Natural killer cell (primary cell): ENCODE results near the gene SCLY. TPM values are rescaled to one million over a fixed set of nuclear protein-coding genes. Genes with fewer than 3 reads are reported as not detected.

Source experiments
- ATAC-seq, 3 donors: fragments of 150-1000 bp in 2 of 3; fragments of 200-7000 bp in 1 of 3; cut with Tn5 transposase; 1 replicate in 1 of 3; 2 replicates in 2 of 3; pipeline ENCODE4 v1.10.0; 2021; ENCODE audit warnings: mild to moderate bottlenecking in 2 of 3, moderate library complexity in 2 of 3
- DNase-seq, 2 donors: peaks; one replicate each; pipeline versions ENCODE4 v3.0.0 to v3.0.0-alpha.2; 2013 to 2021; ENCODE audit warnings: mixed read lengths in 1 of 2
- H3K27ac ChIP-seq: one replicate; pipeline ENCODE4 v1.5.1; 2013; ENCODE audit warnings: mild to moderate bottlenecking, low read length
- H3K27me3 ChIP-seq: one replicate; pipeline ENCODE4 v1.6.1; 2013; ENCODE audit warnings: low read length; ENCODE audit not compliant: control insufficient read depth, insufficient read depth
- H3K36me3 ChIP-seq: one replicate; pipeline ENCODE4 v1.6.1; 2013; ENCODE audit warnings: low read length; ENCODE audit not compliant: control insufficient read depth, insufficient read depth
- H3K4me1 ChIP-seq: one replicate; pipeline ENCODE4 v1.6.1; 2013; ENCODE audit warnings: low read length; ENCODE audit not compliant: control insufficient read depth, insufficient read depth
- H3K4me3 ChIP-seq: one replicate; pipeline ENCODE4 v1.5.1; 2013; ENCODE audit warnings: low read length
- H3K9me3 ChIP-seq: one replicate; pipeline ENCODE4 v1.6.1; 2013; ENCODE audit warnings: low read length; ENCODE audit not compliant: control insufficient read depth, insufficient read depth
- H3K27ac Mint-ChIP-seq, 2 donors: one replicate each; pipeline ENCODE4 v1.8.0; 2022; ENCODE audit warnings: mild to moderate bottlenecking in 2 of 2, mixed read lengths in 2 of 2, moderate library complexity in 1 of 2
- H3K27me3 Mint-ChIP-seq, 2 donors: one replicate each; pipeline ENCODE4 v1.8.0; 2022; ENCODE audit warnings: low read depth in 2 of 2, mixed read lengths in 2 of 2
- H3K36me3 Mint-ChIP-seq: one replicate; pipeline ENCODE4 v1.8.0; 2022; ENCODE audit warnings: mixed read lengths
- H3K4me1 Mint-ChIP-seq, 2 donors: one replicate each; pipeline ENCODE4 v1.8.0; 2022; ENCODE audit warnings: mixed read lengths in 2 of 2
- H3K4me3 Mint-ChIP-seq: one replicate; pipeline ENCODE4 v1.8.0; 2022; ENCODE audit warnings: mild to moderate bottlenecking, moderate library complexity, mixed read lengths
- H3K9me3 Mint-ChIP-seq, 2 donors: one replicate each; pipeline ENCODE4 v1.8.0; 2022; ENCODE audit warnings: mixed read lengths in 2 of 2
- CTCF ChIP-seq: fragments of 200-600 bp; IDR thresholded peaks from one replicate; pipeline ENCODE4 v1.8.0; 2022; ENCODE audit warnings: antibody characterized with exemption
- WGBS: methylation state at CpG from one replicate; pipeline ENCODE4 v1.1.7; 2013; ENCODE audit warnings: missing lambda C conversion rate; ENCODE audit not compliant: insufficient coverage; 5-methylcytosine and 5-hydroxymethylcytosine counted together
- intact Hi-C: fragments of 100-400 bp; cut with micrococcal nuclease; formaldehyde crosslinking; loops from one replicate; pipeline ENCODE4 v1.14.2; 2022
- total RNA-seq, 4 donors: library from RNA; stranded (reverse); fragments of 120-200 nt in 1 of 4; gene quantifications; one replicate each; pipeline versions ENCODE4 v1.2.3 to v1.2.4, GENCODE V29; 2013 to 2022

Gene SCLY
- total RNA-seq, 3 donors from 2014 or later (not counting 1 experiment from before 2014, with no cell fraction given), result 16.3 to 24.6 (median 20.1) TPM

GRCh38 chr2:238094438-238095022 lies 33.7 kb downstream of the SCLY start:
- Mint-ChIP-seq H3K27me3 (no peaks in the 10 kb centered on the region), H3K4me3 (no peak overlapping the region), H3K36me3 (no peaks in the 10 kb centered on the region), H3K4me1 (no peaks in the 10 kb centered on the region), H3K27ac (no peak overlapping the region), H3K9me3 (no peaks in the 10 kb centered on the region)
- DNase-seq (no peak), ATAC-seq (no peak)
- H3K4me3 ChIP-seq, result no peak overlapping the region
- WGBS, result 94% methylated on average over 17 of the region's 17 CpGs
- TF ChIP-seq CTCF, result no peak
- peaks cover 2% of the 10 kb centered on the region for H3K36me3 ChIP-seq
- no peaks in the 10 kb centered on the region for H3K9me3 ChIP-seq
- peaks cover 3% of the 10 kb centered on the region for H3K4me1 ChIP-seq
- H3K27ac ChIP-seq, result no peak overlapping the region
- intact Hi-C loops, result no loop called here
- no peaks in the 10 kb centered on the region for H3K27me3 ChIP-seq

GRCh38 chr2:238095143-238095542 lies 34.3 kb downstream of the SCLY start:
- Histone ChIP-seq H3K4me1 (peaks cover 6% of the 10 kb centered on the region), H3K27ac (no peak overlapping the region), H3K36me3 (peaks cover 2% of the 10 kb centered on the region), H3K4me3 (no peak overlapping the region), H3K9me3 (no peaks in the 10 kb centered on the region), H3K27me3 (no peaks in the 10 kb centered on the region)
- Mint-ChIP-seq H3K27ac (no peak overlapping the region), H3K36me3 (no peaks in the 10 kb centered on the region), H3K4me1 (no peaks in the 10 kb centered on the region), H3K4me3 (no peak overlapping the region), H3K9me3 (no peaks in the 10 kb centered on the region), H3K27me3 (no peaks in the 10 kb centered on the region)
- intact Hi-C loops, result no loop called here
- no peak for DNase-seq
- 83% methylated on average over 7 of the region's 7 CpGs for WGBS
- no peak for TF ChIP-seq CTCF
- ATAC-seq, result no peak

- no peak overlapping the region for H3K4me3 ChIP-seq
- H3K27me3 ChIP-seq, result no peaks in the 10 kb centered on the region
- H3K4me1 ChIP-seq, result peaks cover 6% of the 10 kb centered on the region
- no peak overlapping the region for H3K27ac ChIP-seq
- Mint-ChIP-seq H3K4me1 (no peaks in the 10 kb centered on the region), H3K4me3 (no peak overlapping the region), H3K9me3 (no peaks in the 10 kb centered on the region), H3K27ac (no peak overlapping the region), H3K36me3 (no peaks in the 10 kb centered on the region), H3K27me3 (no peaks in the 10 kb centered on the region)
- H3K36me3 ChIP-seq, result peaks cover 2% of the 10 kb centered on the region
- 96% methylated on average over 22 of the region's 22 CpGs for WGBS
- ATAC-seq, result no peak
- no peaks in the 10 kb centered on the region for H3K9me3 ChIP-seq
- intact Hi-C loops, result no loop called here
- DNase-seq, result no peak
- no peak for TF ChIP-seq CTCF
These were observed 35.7 kb downstream of the SCLY start for GRCh38 chr2:238096311-238097011.
